GM21390 (cell line): ENCODE data around the gene SLC51A.
"Not testable (repeated sequence)": the region's sequence is repeated elsewhere in the genome, so short reads cannot be mapped to it uniquely, and the experiment has no call there.

Source experiments
- ATAC-seq: cut with Tn5 transposase; IDR thresholded peaks from one replicate; pipeline ENCODE4 v1.9.1; 2021; ENCODE audit not compliant: unreplicated experiment

Gene SLC51A

DNA sequence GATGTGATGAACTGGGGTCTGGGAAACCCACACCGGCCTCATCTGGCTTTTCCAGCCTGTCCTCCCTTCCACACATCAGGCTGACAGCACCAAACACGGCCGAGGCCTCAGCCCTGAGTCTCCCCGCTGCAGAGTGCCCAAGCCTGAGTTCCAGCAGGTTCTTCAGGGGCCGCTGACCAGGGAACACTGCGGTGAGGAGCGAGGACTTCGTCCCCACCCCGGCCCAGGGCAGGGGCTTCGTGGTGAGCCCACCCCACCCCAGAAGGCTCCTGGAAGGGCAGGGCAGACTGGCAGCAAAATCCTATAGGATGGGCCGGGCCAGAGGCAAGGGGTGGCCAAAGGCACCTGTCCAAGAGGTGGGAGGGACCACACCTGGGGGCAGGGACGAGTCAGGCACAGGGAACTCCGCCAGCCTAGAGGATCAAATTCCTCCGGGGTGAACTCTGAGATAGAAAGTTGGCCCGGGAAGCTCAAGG is at the start of gene SLC51A:
SLC51A (plus strand) TSS at position 446 of the 476 bp plus-strand sequence. CDS start 179 bp downstream, outside the sequence.
- no peak for ATAC-seq

DNA sequence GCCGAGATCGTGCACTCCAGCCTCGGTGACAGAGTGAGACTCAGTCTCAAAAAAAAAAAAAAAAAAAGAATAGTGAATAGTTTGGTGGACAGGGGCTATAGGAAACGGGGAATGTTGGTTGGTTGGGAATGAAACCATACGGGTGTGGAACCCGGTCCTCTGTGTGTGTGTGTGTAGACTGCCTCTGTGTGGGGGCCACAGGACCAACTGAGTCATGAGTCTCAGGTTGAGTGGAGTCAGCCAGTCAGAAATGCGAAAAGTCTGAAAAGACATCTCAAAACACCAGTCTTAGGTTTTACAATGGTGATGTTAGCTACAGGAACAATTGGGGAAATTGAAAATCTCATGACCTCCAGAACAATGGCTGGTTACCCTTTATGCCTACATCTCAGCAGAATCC is 49.6 kb upstream of the SLC51A start:
- ATAC-seq = no peak

DNA sequence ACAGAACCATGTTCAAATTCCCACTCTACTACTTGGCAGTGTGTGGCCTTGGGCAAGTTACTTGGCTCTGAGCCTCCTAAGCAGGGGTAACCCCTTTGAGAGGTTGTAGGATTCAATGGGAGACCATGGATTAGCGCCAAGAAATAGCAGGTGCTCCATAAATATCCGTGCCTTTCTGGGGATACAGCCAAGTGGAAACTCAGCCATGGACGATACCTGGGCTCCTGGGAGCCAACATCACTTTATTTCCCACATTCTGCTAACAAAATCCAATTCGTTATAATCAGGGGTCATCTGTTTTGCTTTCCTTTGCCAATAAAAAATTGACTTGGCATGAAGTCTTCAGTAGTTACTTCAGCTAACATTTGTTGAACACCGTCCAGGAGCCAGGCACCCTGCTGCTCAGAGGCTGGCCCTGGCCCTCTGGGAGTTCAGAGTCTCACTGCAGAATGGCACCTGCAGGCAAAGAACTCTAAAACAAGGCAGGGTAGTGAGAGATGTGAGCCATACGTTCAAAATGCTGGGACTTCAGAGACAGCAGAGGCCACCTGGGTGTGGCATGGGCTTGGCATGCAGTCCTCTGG is 47.4 kb upstream of the SLC51A start:
- no peak for ATAC-seq

DNA sequence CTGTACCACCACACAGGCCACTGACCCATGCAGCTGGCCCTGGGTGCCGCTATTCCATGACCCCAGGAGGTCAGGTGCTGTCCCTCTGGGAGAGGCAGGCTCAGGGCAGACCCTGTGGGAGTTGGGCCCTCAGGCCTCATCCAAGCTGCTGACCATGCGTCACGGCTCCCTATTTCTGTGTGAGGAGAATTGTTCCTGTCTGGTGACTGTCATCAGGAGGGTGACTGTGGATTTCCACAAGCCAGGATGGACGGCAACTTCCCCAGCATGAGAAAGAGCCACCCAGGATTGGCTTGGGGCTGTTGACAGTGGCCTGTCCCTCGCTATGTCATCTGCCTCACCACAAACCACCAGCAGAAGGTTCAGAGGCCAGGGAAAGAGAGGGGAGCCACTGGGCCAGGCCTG is 46.5 kb upstream of the SLC51A start:
- no peak for ATAC-seq

DNA sequence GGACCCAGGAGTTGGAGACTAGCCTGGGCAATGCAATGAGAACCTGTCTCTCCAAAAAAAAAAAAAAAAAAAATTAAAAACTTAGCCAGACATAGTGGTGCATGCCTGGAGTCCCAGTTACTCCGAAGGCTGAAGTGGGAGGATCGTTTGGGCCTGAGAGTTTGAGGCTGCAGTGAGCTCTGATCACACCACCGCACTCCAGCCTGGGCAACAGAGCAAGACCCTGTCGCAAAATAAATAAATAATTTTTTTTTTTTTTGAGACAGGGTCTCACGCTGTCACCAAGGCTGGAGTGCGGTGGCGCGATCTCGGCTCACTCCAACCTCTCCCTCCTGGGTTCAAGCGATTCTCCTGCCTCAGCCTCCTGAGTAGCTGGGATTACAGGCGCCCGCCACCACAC is 46.0 kb upstream of the SLC51A start:
- ATAC-seq = not testable (repeated sequence)

DNA sequence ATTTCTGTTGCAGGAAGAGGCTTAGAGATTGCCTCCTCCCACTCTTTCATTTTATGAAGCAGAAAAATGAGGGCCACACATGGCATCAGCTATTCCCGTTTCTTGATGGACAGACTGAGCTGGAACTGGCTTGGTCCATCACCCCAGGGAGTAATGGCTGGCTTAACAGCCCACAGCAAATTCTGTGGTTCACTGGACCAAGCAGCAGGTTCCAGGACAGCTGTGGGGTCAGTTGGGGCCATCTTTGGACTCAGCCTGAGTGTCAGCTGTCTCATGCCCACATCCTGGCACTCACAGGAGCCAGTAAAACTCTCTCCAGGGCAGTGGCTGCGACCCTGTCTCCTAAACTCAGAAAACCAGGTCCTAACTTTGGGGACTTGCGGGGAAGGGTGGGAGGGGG is 41.7 kb upstream of the SLC51A start:
- ATAC-seq = no peak

DNA sequence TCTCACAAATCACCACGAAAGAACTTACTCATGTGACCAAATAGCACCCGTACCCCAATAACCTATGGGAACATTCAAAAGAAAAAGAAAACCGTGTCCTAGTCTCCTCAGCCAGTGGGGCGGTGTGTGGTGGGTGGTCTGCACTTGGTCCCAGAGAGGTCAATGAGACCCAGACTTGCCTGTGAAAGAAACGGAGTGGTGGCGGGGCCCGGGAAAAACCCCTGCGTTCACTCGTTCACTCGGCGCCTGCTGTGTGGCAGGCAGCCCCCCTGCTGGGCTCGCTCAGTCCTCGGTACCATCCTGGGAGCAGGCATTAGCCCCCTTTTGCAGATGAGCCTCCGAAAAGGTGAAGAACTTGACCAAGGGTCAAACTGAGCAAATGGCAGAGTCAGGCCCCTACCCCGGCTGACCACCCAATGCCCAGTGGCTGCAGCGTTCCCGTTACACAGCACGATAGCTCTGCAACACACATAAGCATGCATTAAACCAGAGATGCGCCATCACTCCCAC is 41.2 kb upstream of the SLC51A start:
- no peak for ATAC-seq

DNA sequence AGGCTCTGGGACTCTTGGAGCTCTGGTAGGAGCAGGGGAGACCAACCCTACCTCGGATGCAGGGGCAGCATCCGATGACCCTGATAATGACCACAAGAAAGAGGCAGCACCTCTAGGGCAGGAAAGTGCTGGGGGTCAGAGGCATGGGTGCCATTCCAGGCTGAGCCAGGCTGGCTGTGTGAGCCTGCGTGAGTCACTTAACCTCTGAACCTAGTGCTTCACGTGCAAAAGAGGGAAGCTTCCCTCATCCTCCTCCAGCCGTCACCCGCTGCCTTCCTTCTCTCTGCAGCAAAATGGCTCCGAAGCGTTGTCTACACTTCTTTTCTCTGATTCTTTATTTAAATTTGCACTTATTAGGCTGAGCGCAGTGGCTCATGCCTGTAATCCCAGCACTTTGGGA is 40.6 kb upstream of the SLC51A start:
- ATAC-seq = no peak

DNA sequence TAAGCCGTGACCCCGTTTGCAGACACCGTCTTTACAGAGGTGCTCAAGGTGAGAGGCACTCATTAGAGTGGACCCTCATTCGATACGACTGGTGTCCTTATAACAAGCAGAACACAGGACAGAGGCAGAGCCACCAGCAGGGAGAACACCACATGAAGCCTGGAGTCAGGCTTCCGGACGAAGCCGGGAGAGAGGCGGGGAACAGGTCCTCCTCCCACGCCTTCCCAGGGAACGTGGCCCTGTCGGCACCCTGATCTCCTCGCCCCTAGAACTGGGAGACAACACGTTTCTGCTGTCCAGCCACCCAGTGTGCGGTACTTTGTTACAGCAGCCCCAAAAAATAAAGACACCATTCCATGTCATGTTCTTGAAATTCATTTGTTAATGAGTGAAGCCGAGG is 38.8 kb upstream of the SLC51A start:
- no peak for ATAC-seq

DNA sequence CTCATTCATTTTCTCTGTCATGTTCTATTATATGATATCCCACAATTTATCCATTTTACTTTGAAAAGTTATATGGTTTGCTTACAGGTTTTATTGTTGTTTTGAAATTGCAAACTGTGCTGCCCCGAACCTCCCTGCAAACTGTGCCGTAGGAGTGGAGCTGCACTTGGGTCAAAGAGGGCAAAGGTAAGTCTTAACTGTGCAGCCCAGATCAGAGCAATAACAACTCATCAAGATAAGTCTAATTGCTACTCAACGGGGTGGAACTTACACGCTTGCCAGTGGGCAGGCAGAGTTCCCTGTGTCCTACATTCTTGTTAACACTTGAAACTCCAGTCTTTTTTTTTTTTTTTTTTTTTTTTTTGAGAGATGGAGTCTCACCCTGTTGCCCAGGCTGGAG is 38.4 kb upstream of the SLC51A start:
- ATAC-seq = no peak

DNA sequence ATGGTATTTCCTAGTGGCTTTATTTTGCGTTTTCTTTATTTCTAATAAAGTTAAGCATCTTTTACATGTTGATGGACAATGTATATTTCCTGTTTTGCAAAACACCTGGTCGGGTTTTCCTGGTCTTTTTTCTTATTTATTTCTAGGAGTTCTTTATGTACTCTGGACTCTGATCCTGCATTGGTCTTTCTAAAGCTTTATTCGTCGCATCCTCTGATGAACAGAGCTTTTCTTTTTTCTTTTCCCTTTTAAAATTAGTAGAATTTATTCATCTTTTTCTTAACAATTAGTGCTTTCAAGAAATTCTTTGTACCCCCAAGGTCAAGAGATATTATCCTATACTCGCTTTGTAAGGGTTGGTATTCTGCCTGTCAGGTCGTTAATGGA is 37.3 kb upstream of the SLC51A start:
- ATAC-seq = no peak

DNA sequence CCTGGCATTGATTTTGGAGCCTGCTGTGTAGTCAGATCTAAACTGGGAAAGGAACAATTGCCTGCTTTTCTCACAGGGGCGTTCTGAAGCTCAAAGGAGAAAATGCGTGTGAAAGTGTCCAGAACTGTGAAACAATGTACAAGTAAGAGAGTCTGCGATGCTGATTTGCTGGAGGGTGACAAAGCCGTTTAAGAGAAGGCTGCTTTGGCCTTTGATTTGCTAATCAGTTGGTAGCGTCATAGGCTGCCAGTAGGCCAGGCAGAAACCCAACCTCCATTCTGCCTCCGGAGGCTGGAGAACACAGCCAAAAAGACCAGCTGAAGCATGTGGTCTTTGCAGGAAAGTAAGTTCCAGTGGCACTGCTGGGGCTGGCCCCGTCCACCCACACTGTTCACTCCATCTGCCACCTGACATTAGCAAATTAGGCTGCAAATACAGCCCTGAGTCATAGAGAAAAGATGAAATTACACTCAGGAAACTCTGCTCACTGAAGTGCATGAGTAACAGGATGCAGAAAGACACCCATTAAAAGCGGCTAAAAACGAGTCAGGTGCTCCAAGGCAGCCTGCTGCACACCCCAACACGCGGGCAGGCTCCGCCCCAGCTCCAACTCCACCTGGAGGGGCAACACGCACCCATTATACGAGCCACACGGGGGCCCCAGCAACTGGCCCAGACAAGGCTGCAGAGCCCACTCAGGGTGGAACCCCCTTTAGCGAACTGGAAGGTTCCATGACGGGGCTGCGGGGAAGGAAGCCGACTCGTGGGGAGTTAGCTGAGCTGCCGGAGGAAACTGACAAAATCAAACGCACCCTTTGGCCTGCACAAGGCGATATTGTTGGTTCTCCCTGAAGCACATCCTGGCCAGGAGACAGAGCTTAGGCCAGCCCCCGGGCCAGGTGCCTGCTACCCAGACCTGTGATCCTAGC is 36.7 kb upstream of the SLC51A start:
- peak; percentile 66 for ATAC-seq

DNA sequence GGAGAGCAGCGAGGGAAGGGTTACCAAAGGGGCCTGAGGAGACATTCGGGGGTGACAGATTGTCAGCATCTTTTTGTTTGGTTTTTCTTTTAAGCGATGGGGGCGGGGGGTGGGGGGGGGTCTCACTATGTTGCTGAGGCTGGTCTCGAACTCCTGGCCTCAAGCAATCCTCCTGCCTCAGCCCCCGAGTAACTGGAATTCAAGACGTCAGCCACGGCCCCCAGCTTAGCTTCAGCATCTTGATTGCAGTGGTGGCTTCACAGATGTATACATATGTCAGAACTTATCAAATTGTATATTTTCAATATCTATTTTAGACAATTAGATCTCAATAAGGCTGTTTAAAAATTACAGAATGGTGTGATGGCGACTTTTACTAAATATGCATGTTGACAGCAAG is 36.0 kb upstream of the SLC51A start:
- ATAC-seq = no peak

DNA sequence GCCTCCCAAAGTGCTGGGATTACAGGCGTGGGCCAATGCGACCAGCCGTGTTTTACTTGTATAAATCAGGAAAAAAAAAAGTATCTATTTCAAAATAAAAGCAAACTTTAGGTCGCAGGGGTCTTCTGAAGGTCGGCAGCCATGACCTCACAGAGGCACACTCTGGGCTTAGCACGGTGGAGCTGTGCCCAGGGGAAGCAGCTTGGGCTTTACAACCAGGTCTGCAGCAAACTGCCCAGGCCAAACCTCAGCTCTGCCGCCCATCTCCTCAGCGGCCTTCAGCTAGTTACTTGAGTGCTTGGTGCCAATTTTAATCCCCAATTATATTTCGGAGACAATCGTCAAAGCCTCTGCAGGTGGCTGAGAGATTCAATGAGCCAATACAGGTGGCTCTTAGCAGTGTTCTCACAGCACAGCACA is 35.2 kb upstream of the SLC51A start:
- ATAC-seq = no peak

DNA sequence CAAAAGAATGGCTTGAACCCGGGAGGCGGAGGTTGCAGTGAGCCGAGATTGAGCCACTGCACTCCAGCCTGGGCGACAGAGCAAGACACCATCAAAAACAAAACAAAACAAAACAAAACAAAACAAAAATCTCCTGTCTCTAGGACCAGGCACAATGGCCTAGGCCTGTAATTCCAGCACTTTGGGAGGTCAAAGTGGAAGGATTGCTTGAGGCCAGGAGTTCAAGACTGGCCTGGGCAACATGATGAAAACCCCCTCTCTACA is 32.2 kb upstream of the SLC51A start:
- not testable (repeated sequence) for ATAC-seq

DNA sequence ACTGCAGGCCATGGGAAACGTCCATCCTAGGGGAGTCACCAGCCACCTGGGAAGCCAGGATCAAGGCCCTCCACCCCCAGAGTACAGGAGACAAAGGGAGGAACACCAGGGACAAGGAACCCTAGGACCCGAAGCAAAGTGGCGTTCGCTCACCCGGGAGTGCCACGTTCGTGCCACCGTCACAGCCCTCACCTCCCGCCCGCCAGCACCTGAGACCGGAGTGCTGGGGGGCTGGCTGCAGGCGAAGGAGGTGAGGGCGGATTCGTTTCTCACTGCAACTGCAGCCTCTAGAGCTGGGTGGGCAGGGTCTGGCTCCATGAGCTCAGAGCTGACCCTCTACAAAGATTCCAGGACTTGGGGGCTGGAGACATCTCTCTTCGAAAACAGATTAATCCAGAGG is 31.5 kb upstream of the SLC51A start:
- ATAC-seq = no peak

DNA sequence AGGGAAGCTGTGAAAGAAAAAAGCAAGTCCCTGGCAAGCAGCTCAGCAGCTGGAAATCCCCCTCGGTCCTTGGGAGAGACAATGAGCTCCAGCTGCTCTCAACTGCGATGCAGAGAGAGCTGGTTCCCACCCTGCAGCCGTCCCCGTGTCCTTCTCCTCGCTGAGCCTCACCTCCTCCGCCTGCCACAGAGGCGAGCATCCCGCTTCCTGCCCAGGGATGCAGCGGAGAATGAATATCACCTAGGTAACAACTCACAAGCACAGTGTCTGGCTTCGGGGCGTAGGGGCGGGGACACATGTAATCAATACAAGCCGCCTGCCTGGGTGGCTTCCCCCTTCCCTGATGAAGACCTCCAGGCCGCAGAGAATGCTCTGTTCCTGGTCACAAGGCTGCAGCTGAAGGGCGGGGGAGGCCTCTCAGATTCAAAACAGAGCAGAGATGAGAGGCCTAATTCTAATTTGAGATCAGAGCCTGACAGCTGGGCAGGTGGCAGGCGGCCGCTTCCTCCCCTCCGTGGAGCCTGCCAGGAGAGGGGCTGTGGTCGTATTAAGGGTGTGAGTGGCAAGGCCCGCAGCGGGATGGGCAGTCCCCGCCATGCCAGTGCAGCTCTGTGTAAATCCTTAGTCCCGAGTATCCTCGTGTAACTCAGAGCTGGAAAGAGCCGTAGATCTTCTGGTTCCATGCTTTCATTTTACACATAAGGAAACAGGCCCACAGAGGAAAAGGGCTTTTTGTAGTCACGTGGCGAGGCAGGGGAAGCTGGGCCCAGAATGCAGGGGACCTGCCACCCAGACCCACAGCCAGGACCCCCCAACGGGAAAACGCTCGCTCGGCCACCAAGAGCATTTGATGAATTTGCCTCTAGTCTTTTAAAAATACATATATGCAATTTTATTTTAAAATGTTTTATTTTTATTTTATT is 29.4 kb upstream of the SLC51A start:
- peak; percentile 55 for ATAC-seq

DNA sequence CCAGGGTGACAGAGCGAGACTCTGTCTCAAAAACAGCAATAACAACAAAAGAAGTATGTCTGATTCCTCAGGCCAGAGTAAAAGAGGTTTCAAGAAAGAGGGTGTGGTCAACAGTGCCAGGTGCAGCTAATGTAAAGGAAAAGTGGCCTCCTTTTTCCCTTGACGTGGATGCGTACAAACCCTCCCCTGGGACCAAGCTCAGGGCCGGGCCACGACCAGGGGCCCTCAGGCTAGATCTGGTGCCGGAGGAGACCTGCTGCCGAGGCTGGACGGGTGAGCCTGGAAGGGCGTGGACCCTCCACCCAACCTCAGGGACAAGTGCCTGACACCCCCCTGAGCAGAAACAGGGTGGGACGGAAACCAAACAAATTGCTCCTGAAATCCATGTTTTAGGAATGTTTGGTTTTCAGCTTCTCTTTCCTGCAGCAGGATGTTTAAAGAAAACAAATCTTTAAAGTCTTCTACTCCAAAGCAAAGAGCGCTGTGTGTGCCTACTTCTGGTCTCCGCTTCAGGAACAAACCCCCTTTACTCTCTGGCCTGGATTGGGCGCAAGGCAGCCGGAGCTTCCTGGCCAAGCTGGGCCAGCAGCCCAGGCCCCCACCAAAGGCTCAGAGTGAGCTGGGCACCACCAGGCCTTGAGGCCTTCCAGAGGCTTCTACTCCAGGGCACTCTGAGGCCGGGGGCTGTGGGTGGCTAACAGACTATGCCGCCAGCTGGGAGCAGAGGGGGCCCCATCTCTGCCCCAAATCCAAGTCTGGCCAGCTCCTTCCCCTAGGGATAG is 26.6 kb upstream of the SLC51A start:
- no peak for ATAC-seq

DNA sequence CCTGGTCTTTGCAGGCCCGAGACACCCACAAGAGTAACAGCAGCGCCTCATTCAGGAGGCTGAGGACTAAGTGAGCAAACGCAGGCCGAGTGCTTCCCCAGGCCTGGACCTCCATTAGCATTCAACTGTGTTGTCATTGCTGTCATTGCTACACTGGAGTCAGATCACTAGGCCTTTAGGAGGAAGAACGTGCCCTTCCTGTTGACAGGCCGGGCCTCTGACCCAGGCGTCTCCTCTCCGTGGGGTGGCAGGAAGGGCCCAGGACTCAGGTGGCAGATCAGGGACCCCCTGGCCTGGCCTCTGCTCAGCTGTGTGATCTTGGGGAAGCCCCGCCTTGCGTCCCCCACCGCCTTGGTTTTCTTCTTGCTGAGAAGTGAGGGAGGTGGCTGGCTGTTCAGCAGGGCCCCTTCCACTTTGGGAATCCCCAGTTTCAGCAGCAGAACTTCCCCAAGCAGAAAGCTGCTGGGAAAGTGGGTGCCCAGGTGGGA is 24.3 kb upstream of the SLC51A start:
- peak; percentile 32 for ATAC-seq

DNA sequence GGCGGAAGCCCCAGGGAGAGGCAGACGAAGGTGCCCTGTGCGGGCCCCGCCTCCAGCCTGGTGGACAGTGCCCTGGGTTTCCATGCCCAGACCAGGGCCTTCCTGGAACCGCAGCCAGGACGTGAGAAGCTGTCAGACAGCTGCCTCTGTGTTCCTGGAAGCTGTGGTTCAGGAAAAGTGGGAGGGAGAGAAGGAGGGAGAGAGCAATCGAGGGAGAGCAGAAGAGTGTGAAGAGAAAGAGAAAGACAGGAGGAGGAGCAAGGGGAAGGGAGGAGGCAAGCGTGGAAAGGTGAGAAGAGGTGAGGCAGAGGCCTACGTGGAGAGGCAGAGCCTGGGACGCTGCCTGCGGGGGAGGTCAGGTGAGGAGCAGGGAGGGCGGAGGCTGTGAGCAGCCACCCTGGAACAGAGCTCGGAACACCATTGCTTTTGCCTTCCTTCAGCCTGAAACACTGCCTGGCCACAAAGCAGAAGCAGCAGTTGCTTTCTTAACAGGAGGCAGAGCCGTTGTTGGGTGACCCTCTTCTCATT is 23.7 kb upstream of the SLC51A start:
- peak; percentile 21 for ATAC-seq
